Measurements from ENCODE around the gene MTCL1.

The MTCL1 gene

DNA sequence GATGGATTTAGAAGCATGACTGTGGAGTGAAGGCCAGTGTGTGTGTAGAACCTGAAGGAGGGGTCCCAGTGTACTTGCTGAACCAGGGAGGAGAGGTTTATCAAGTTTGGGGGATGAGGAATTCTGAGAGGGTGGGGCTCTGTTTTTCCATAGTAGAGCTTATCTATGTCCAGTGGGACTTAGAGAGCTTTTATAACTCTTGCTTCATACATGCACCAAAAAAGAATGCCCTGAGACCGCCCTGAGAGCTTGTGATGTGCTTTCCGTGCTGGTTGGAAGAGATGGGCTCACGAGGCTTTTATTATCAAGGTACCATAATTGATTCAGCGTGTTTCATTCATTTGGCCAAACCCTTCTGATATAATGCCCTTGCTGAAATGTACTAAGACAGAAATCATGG lies 100.2 kb downstream of the MTCL1 start:
- TF ChIP-seq SIN3A (IDR thresholded peaks at IDR 0.05; ENCODE audit: borderline replicate concordance, insufficient read depth, low read length): no peak

DNA sequence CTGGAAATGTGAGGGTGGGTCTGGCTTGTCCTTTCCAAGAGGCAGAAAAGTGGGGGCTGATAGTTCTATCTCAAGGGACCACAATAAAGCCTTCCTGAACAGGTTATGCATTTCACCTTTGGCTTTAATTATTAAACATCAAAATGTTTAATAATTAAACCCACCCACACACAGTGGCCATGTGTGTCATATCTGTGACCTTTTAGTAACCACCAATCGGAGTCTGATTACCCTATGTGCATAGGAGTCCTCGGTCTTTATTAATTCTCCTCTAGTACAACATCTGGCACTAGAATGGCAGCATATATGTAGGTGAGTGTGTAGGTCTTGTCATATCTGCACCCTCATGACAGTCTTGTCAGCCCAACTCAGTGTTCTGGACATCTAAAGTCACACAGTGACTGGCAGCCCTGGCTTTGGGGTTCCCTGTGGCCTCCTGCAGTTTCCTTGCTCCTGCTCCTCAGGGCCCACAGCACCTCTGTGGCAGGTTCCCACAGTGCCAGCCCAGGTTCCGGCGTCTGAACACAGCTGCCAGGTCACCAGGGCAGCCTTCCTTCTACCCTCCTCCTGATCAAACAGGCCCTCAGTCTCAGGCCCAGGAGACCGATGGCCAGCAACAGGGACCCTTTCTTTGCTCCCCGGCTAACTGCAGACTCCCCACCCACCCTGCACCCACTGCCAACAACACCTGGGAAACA lies 100.9 kb downstream of the MTCL1 start:
- TF ChIP-seq SIN3A (IDR thresholded peaks at IDR 0.05; ENCODE audit: borderline replicate concordance, insufficient read depth, low read length): no peak

DNA sequence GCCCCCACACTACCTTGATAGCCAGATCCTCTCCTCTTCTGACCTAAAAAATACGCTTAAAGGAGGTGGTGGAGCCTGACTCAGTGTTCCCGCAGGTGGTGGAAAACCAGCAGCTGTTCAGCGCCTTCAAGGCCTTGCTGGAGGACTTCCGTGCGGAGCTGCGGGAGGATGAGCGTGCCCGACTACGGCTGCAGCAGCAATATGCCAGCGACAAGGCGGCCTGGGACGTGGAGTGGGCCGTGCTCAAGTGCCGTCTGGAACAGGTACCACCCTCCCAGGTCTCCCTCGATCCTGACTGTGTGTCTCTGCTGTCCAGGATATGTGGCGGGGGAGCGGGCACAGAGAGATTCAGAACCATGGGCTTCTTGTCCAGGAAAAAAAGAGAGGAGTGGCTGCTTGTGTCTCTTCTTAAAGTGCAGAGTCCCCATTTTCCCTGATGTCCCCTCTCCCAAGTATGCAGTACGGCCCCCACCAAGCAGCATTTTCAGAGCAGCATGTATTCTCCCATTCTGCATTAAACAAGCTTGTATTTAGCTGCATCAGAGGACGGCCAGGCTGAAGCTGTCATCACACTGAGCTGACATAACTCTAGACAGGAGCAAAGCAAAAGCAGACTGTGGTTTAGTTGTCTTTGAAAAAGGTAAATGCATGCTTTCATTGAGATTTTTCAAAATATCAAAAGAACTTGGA lies 101.6 kb downstream of the MTCL1 start:
- TF ChIP-seq, protein P1, sequence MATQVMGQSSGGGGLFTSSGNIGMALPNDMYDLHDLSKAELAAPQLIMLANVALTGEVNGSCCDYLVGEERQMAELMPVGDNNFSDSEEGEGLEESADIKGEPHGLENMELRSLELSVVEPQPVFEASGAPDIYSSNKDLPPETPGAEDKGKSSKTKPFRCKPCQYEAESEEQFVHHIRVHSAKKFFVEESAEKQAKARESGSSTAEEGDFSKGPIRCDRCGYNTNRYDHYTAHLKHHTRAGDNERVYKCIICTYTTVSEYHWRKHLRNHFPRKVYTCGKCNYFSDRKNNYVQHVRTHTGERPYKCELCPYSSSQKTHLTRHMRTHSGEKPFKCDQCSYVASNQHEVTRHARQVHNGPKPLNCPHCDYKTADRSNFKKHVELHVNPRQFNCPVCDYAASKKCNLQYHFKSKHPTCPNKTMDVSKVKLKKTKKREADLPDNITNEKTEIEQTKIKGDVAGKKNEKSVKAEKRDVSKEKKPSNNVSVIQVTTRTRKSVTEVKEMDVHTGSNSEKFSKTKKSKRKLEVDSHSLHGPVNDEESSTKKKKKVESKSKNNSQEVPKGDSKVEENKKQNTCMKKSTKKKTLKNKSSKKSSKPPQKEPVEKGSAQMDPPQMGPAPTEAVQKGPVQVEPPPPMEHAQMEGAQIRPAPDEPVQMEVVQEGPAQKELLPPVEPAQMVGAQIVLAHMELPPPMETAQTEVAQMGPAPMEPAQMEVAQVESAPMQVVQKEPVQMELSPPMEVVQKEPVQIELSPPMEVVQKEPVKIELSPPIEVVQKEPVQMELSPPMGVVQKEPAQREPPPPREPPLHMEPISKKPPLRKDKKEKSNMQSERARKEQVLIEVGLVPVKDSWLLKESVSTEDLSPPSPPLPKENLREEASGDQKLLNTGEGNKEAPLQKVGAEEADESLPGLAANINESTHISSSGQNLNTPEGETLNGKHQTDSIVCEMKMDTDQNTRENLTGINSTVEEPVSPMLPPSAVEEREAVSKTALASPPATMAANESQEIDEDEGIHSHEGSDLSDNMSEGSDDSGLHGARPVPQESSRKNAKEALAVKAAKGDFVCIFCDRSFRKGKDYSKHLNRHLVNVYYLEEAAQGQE (IDR thresholded peaks at IDR 0.05; ENCODE audit: insufficient read depth in 1 of 2, low read depth in 2 of 2, low read length in 2 of 2): no peak
- TF ChIP-seq TAF1 (IDR thresholded peaks at IDR 0.05; ENCODE audit: borderline replicate concordance, insufficient read depth, low read length) (no peak), POLR2AphosphoS5 (IDR thresholded peaks at IDR 0.05; ENCODE audit: low read depth, low read length) (no peak), FOXP2 (optimal IDR thresholded peaks at IDR 0.05; ENCODE audit: borderline replicate concordance, extremely low read depth, extremely low read length, insufficient read depth) (no peak), SIN3A (IDR thresholded peaks at IDR 0.05; ENCODE audit: borderline replicate concordance, insufficient read depth, low read length) (no peak)

DNA sequence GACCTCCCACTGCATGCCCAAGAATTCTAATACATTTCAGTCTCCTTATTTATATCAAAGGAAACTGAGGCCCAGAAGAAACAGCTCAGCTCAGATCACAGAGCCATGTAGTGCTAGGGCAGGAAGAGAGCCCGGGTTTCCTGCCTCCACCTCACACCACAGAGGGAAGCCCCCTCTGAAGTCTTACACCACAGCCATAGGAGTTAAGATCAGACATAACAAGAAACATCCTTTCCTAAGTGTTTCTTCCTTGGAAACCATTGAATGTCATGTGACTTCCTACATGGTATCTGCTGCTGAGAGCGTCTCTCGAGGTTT lies 102.1 kb downstream of the MTCL1 start:
- TF ChIP-seq SIN3A (IDR thresholded peaks at IDR 0.05; ENCODE audit: borderline replicate concordance, insufficient read depth, low read length) (no peak), POLR2AphosphoS5 (IDR thresholded peaks at IDR 0.05; ENCODE audit: low read depth, low read length) (no peak), TAF1 (IDR thresholded peaks at IDR 0.05; ENCODE audit: borderline replicate concordance, insufficient read depth, low read length) (no peak), FOXP2 (optimal IDR thresholded peaks at IDR 0.05; ENCODE audit: borderline replicate concordance, extremely low read depth, extremely low read length, insufficient read depth) (no peak)
- TF ChIP-seq, protein P1 (IDR thresholded peaks at IDR 0.05; ENCODE audit: insufficient read depth in 1 of 2, low read depth in 2 of 2, low read length in 2 of 2): no peak

DNA sequence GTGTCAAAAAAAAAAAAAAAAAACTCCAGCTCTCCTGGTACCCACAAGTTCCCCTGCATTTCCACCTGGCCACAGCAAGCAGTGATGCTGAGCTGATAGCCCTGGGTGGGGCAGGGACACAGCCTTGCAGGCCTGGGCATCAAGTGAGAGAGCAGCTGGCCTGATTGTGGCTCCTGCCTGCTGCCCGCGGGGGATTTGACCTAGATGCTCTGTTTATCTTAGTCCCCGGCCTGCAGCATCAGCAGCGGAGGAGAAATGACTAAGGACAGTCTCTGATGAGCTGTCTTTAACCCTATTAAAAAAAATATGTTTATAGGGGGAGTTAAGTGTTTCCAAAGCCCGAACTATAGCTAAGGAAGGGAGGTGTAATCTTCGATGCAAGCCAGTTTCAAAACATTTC lies 102.6 kb downstream of the MTCL1 start:
- TF ChIP-seq TAF1 (IDR thresholded peaks at IDR 0.05; ENCODE audit: borderline replicate concordance, insufficient read depth, low read length) (no peak), FOXP2 (optimal IDR thresholded peaks at IDR 0.05; ENCODE audit: borderline replicate concordance, extremely low read depth, extremely low read length, insufficient read depth) (no peak)

DNA sequence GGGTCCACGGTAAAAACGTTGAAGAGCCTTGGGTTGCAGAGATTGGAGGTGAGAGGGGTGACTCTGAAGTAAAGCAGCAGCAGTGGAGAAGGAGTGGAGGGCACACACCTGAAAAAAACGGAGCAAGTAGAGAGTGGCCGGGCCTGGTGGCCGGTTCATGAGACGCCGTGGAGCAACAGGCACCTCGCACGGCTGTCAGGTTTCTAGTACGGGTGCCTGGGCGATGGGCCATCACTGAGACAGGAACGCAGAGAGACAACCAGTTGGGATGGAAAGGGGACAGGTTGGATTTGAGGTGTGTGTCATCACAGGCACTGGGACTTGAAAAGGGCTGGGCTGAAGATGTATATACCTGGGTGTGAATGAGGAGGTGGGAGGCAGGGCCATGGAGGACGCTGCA lies 104.2 kb downstream of the MTCL1 start:
- TF ChIP-seq TAF1 (IDR thresholded peaks at IDR 0.05; ENCODE audit: borderline replicate concordance, insufficient read depth, low read length): no peak
- TF ChIP-seq POLR2AphosphoS5 (IDR thresholded peaks at IDR 0.05; ENCODE audit: low read depth, low read length): no peak
- TF ChIP-seq, protein P1 (IDR thresholded peaks at IDR 0.05; ENCODE audit: insufficient read depth in 1 of 2, low read depth in 2 of 2, low read length in 2 of 2): no peak
- no peak for TF ChIP-seq FOXP2 (optimal IDR thresholded peaks at IDR 0.05; ENCODE audit: borderline replicate concordance, extremely low read depth, extremely low read length, insufficient read depth)
- no peak for TF ChIP-seq SIN3A (IDR thresholded peaks at IDR 0.05; ENCODE audit: borderline replicate concordance, insufficient read depth, low read length)

All from PFSK-1 (cell line).